HCT116 (cell line): ENCODE results near the gene AXIN2. TPM values are rescaled to one million over a fixed set of nuclear protein-coding genes. Genes with fewer than 3 reads are reported as not detected.

ENCODE experiments used
- ATAC-seq: fragments of 200-7000 bp; cut with Tn5 transposase; 2 replicates; pipeline ENCODE4 v1.9.1; 2020; ENCODE audit warnings: mild to moderate bottlenecking, moderate library complexity
- BruUV-seq: library from RNA; stranded (reverse); fragments of 400-500 nt; replicated peaks from 2 replicates; lab custom pipeline; 2021; lab: Mats Ljungman, UMichigan
- CTCF ChIA-PET: fragments of 300-600 bp; sonication (Branson Sonifier 250); formaldehyde crosslinking; loops from one replicate; lab custom pipeline; 2021; ENCODE audit warnings: antibody characterized with exemption; lab: Charles Lee
- POLR2A ChIA-PET: fragments of 300-600, 350-600 bp; sonication (Branson Sonifier 250); formaldehyde crosslinking; loops from one replicate; lab custom pipeline; 2021; ENCODE audit warnings: antibody characterized with exemption; lab: Charles Lee
- RAD21 ChIA-PET, 2 experiments: fragments of 300-600 bp; sonication (Branson Sonifier 250); formaldehyde crosslinking; loops; one replicate each; lab custom pipeline; 2023; ENCODE audit warnings: low total read pairs in 2 of 2; ENCODE audit not compliant: uncharacterized antibody in 2 of 2, unreplicated experiment in 2 of 2, low non-redundant PET in 1 of 2; lab: Charles Lee
- DNase-seq: peaks from one replicate; pipeline ENCODE4 v3.0.0-alpha.2; 2010; ENCODE audit warnings: low read depth, low spot score
- H2AFZ ChIP-seq: fragments of 200-600 bp; shearing (Covaris generic), sonication (generic); 2 replicates; pipeline ENCODE4 v1.6.1; 2017; ENCODE audit warnings: low read depth, mixed run types, mixed read lengths, antibody characterized with exemption, low read length; ENCODE audit not compliant: poor library complexity, severe bottlenecking
- H3K27ac ChIP-seq: 2 replicates; pipeline ENCODE4 v1.5.1; 2012; ENCODE audit warnings: low read depth, low read length
- H3K27me3 ChIP-seq: fragments of 200-600 bp; sonication (generic); 2 replicates; pipeline ENCODE4 v1.6.1; 2016; ENCODE audit warnings: mixed run types, low read length, mixed read lengths; ENCODE audit not compliant: insufficient read depth
- H3K36me3 ChIP-seq, 2 experiments: fragments of 200-500 bp in 1 of 2; fragments of 200-600 bp in 1 of 2; sonication (Bioruptor generic) in 1 of 2; sonication (generic) in 1 of 2; 2 replicates each; pipeline versions ENCODE4 v1.5.1 to v1.6.1; 2014 to 2016; ENCODE audit warnings: low read length in 2 of 2, inconsistent platforms in 1 of 2, mixed read lengths in 1 of 2, mixed run types in 1 of 2; ENCODE audit not compliant: insufficient read depth in 2 of 2, control insufficient read depth in 1 of 2
- H3K4me1 ChIP-seq, 2 experiments: fragments of 200-600 bp in 1 of 2; sonication (generic) in 1 of 2; 2 replicates each; pipeline versions ENCODE4 v1.5.1 to v1.6.1; 2012 to 2017; ENCODE audit warnings: low read length in 2 of 2, inconsistent platforms in 1 of 2, mild to moderate bottlenecking in 1 of 2, mixed read lengths in 1 of 2, mixed run types in 1 of 2, moderate library complexity in 1 of 2; ENCODE audit not compliant: insufficient read depth in 2 of 2, control insufficient read depth in 1 of 2
- H3K4me2 ChIP-seq: fragments of 200-600 bp; sonication (generic); 2 replicates; pipeline ENCODE4 v1.6.1; 2017; ENCODE audit warnings: mixed run types, low read length, mixed read lengths
- H3K4me3 ChIP-seq, 2 experiments: fragments of 200-600 bp in 1 of 2; sonication (generic) in 1 of 2; replicated peaks in 1 of 2; 2 replicates each; pipeline ENCODE4 v1.5.1; 2011 to 2016; ENCODE audit warnings: low read length in 2 of 2, control low read depth in 1 of 2, low read depth in 1 of 2, mild to moderate bottlenecking in 1 of 2, mixed read lengths in 1 of 2, mixed run types in 1 of 2
- H3K79me2 ChIP-seq: fragments of 200-600 bp; sonication (generic); 2 replicates; pipeline ENCODE4 v1.6.1; 2017; ENCODE audit warnings: mild to moderate bottlenecking, mixed run types, low read length, moderate library complexity, mixed read lengths; ENCODE audit not compliant: insufficient read depth
- H3K9ac ChIP-seq: fragments of 200-600 bp; sonication (generic); 2 replicates; pipeline ENCODE4 v1.6.1; 2016; ENCODE audit warnings: low read length, mixed read lengths
- H3K9me2 ChIP-seq: fragments of 200-600 bp; sonication (generic), shearing (Covaris generic); 2 replicates; pipeline ENCODE4 v1.6.1; 2017; ENCODE audit warnings: mixed run types, mild to moderate bottlenecking, moderate library complexity; ENCODE audit not compliant: insufficient read depth
- H3K9me3 ChIP-seq, 2 experiments: fragments of 200-500 bp in 1 of 2; fragments of 200-600 bp in 1 of 2; sonication (Bioruptor generic) in 1 of 2; sonication (generic) in 1 of 2; 2 replicates each; pipeline ENCODE4 v1.6.1; 2014 to 2017; ENCODE audit warnings: low read length in 2 of 2, mixed read lengths in 2 of 2, inconsistent platforms in 1 of 2, low read depth in 1 of 2, mild to moderate bottlenecking in 1 of 2, mixed run types in 1 of 2, moderate library complexity in 1 of 2; ENCODE audit not compliant: control insufficient read depth in 1 of 2, insufficient read depth in 1 of 2
- H4K20me1 ChIP-seq: fragments of 200-600 bp; sonication (generic), shearing (Covaris generic); 2 replicates; pipeline ENCODE4 v1.6.1; 2017; ENCODE audit warnings: mixed run types, mild to moderate bottlenecking, moderate library complexity; ENCODE audit not compliant: insufficient read depth
- ATF3 ChIP-seq: IDR thresholded peaks from 2 replicates; pipeline ENCODE4 v1.6.1; 2012
- CEBPB ChIP-seq: IDR thresholded peaks from 2 replicates; pipeline ENCODE4 v1.6.1; 2012; ENCODE audit warnings: low read depth
- EGR1 ChIP-seq: IDR thresholded peaks from 2 replicates; pipeline ENCODE4 v1.6.1; 2012; ENCODE audit warnings: low read depth
- EZH2 ChIP-seq: fragments of 200-600 bp; sonication (generic); IDR thresholded peaks from 2 replicates; pipeline ENCODE4 v1.6.1; 2017; ENCODE audit warnings: antibody characterized with exemption, mixed run types
- EZH2phosphoT487 ChIP-seq: fragments of 200-600 bp; IDR thresholded peaks from 2 replicates; pipeline ENCODE4 v1.6.1; 2018; ENCODE audit warnings: antibody characterized with exemption, borderline replicate concordance
- JUND ChIP-seq: IDR thresholded peaks from 2 replicates; pipeline ENCODE4 v1.6.1; 2012
- MAX ChIP-seq: IDR thresholded peaks from 2 replicates; pipeline ENCODE4 v1.6.1; 2012
- POLR2AphosphoS5 ChIP-seq: IDR thresholded peaks from 2 replicates; pipeline ENCODE4 v1.6.1; 2011; ENCODE audit warnings: mild to moderate bottlenecking, low read depth, low read length, moderate library complexity
- RAD21 ChIP-seq: IDR thresholded peaks from 2 replicates; pipeline ENCODE4 v1.6.1; 2012; ENCODE audit warnings: low read depth, mild to moderate bottlenecking
- SIN3A ChIP-seq: IDR thresholded peaks from 2 replicates; pipeline ENCODE4 v1.6.1; 2012; ENCODE audit warnings: low read depth
- SP1 ChIP-seq: IDR thresholded peaks from 2 replicates; pipeline ENCODE4 v1.6.1; 2012; ENCODE audit warnings: low read depth
- SRF ChIP-seq: IDR thresholded peaks from 2 replicates; pipeline ENCODE4 v1.6.1; 2012; ENCODE audit warnings: low read depth
- TCF7L2 ChIP-seq: IDR thresholded peaks from 2 replicates; pipeline ENCODE4 v1.7.0; 2011; ENCODE audit warnings: borderline replicate concordance, inconsistent platforms; ENCODE audit not compliant: insufficient read depth, insufficient read length; ENCODE audit errors: extremely low read depth
- YY1 ChIP-seq: IDR thresholded peaks from 2 replicates; pipeline ENCODE4 v1.6.1; 2011; ENCODE audit warnings: low read length, low read depth, moderate library complexity, mild to moderate bottlenecking; ENCODE audit not compliant: insufficient replicate concordance; ENCODE audit errors: extremely low read depth
- ZNF274 ChIP-seq: fragments of 200-500 bp; sonication (Bioruptor generic); IDR thresholded peaks from 2 replicates; pipeline ENCODE4 v1.6.1; 2014; ENCODE audit warnings: mild to moderate bottlenecking, low read depth, low read length, inconsistent platforms
- intact Hi-C: fragments of 100-400 bp; cut with micrococcal nuclease; formaldehyde crosslinking; loops from 2 replicates; pipeline ENCODE4 v1.10.0; 2022
- total RNA-seq: library from RNA; stranded (reverse); gene quantifications from one replicate; pipeline ENCODE4 v1.2.1, GENCODE V29; 2021; ENCODE audit not compliant: unreplicated experiment
- TF ChIP-seq, protein P1 (sequence below), 3 experiments: fragments of 200-600 bp in 1 of 3; sonication (generic) in 1 of 3; IDR thresholded peaks in 2 of 3; conservative IDR thresholded peaks in 1 of 3; 2 replicates each; pipeline ENCODE4 v1.5.1; 2012 to 2017; ENCODE audit warnings: low read depth in 2 of 3, low read length in 2 of 3, antibody characterized with exemption in 1 of 3, borderline replicate concordance in 1 of 3, control low read depth in 1 of 3, mild to moderate bottlenecking in 1 of 3, mixed read lengths in 1 of 3, mixed run types in 1 of 3, moderate library complexity in 1 of 3; ENCODE audit not compliant: insufficient read depth in 1 of 3
- TF ChIP-seq, protein P2 (sequence below): IDR thresholded peaks from 2 replicates; pipeline ENCODE4 v1.6.1; 2011; ENCODE audit warnings: mild to moderate bottlenecking, low read length, moderate library complexity; ENCODE audit not compliant: insufficient replicate concordance; ENCODE audit errors: extremely low read depth

AXIN2 gene
- total RNA-seq, 1 experiment from 2014 or later: 7.1 TPM

- POLR2A ChIA-PET: no interaction called here
- intact Hi-C loops: no loop called here
- no peaks in the 10 kb centered on the region for H4K20me1 ChIP-seq
- no peak overlapping the region for H3K9ac ChIP-seq
- H3K27me3 ChIP-seq: no peaks in the 10 kb centered on the region
- H3K36me3 ChIP-seq: no peaks in the 10 kb centered on the region
- DNase-seq: no peak
- H3K4me2 ChIP-seq: no peak overlapping the region
- RAD21 ChIA-PET: no interaction called here
- no peak overlapping the region for H2AFZ ChIP-seq
- TF ChIP-seq, protein P1, sequence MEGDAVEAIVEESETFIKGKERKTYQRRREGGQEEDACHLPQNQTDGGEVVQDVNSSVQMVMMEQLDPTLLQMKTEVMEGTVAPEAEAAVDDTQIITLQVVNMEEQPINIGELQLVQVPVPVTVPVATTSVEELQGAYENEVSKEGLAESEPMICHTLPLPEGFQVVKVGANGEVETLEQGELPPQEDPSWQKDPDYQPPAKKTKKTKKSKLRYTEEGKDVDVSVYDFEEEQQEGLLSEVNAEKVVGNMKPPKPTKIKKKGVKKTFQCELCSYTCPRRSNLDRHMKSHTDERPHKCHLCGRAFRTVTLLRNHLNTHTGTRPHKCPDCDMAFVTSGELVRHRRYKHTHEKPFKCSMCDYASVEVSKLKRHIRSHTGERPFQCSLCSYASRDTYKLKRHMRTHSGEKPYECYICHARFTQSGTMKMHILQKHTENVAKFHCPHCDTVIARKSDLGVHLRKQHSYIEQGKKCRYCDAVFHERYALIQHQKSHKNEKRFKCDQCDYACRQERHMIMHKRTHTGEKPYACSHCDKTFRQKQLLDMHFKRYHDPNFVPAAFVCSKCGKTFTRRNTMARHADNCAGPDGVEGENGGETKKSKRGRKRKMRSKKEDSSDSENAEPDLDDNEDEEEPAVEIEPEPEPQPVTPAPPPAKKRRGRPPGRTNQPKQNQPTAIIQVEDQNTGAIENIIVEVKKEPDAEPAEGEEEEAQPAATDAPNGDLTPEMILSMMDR (IDR thresholded peaks at IDR 0.05 in 2 of 3, conservative IDR thresholded peaks at IDR 0.05 in 1 of 3; ENCODE audit: borderline replicate concordance in 1 of 3, insufficient read depth in 1 of 3, low read depth in 2 of 3, low read length in 2 of 3): no peak
- TF ChIP-seq EGR1 (no peak), SRF (no peak), YY1 (no peak), CEBPB (no peak), MAX (no peak), RAD21 (no peak), EZH2 (no peak), ATF3 (no peak), SP1 (no peak), ZNF274 (no peak), TCF7L2 (no peak), EZH2phosphoT487 (no peak), SIN3A (no peak), JUND (no peak), POLR2AphosphoS5 (no peak)
- TF ChIP-seq, protein P2, sequence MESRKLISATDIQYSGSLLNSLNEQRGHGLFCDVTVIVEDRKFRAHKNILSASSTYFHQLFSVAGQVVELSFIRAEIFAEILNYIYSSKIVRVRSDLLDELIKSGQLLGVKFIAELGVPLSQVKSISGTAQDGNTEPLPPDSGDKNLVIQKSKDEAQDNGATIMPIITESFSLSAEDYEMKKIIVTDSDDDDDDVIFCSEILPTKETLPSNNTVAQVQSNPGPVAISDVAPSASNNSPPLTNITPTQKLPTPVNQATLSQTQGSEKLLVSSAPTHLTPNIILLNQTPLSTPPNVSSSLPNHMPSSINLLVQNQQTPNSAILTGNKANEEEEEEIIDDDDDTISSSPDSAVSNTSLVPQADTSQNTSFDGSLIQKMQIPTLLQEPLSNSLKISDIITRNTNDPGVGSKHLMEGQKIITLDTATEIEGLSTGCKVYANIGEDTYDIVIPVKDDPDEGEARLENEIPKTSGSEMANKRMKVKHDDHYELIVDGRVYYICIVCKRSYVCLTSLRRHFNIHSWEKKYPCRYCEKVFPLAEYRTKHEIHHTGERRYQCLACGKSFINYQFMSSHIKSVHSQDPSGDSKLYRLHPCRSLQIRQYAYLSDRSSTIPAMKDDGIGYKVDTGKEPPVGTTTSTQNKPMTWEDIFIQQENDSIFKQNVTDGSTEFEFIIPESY: no peak
- TF ChIP-seq, all 23 proteins: peak for 0
- BruUV-seq: no TSS peak
- CTCF ChIA-PET: no interaction called here
- Histone ChIP-seq H3K9me2 (no peaks in the 10 kb centered on the region), H3K27ac (no peak overlapping the region), H3K79me2 (no peaks in the 10 kb centered on the region), H3K4me3 (no peak overlapping the region), H3K9me3 (no peaks in the 10 kb centered on the region), H3K4me1 (no peaks in the 10 kb centered on the region)
- ATAC-seq: no peak
Observed at GRCh38 chr17:65598746-65599145, 37.3 kb upstream of the AXIN2 start.
